Type B pancreatic cell (in vitro differentiated cells): ENCODE data around the gene FAT2. TPM values are rescaled to one million over a fixed set of nuclear protein-coding genes. Genes with fewer than 3 reads are reported as not detected.

ENCODE experiments used
- DNase-seq: peaks from one replicate; pipeline ENCODE4 v3.0.0; 2021; ENCODE audit warnings: mixed read lengths; ENCODE audit not compliant: unreplicated experiment; ENCODE audit errors: extremely low spot score
- H3K27ac Mint-ChIP-seq: 2 replicates; pipeline ENCODE4 v1.8.0; 2021; ENCODE audit warnings: mild to moderate bottlenecking, mixed read lengths
- H3K27me3 Mint-ChIP-seq: 2 replicates; pipeline ENCODE4 v1.8.0; 2021; ENCODE audit warnings: mixed read lengths
- H3K36me3 Mint-ChIP-seq: 2 replicates; pipeline ENCODE4 v1.8.0; 2021; ENCODE audit warnings: mixed read lengths
- H3K4me1 Mint-ChIP-seq: one replicate; pipeline ENCODE4 v1.8.0; 2021; ENCODE audit warnings: mixed read lengths; ENCODE audit not compliant: unreplicated experiment
- H3K4me3 Mint-ChIP-seq: 2 replicates; pipeline ENCODE4 v1.8.0; 2021; ENCODE audit warnings: mild to moderate bottlenecking, mixed read lengths
- H3K9me3 Mint-ChIP-seq: 2 replicates; pipeline ENCODE4 v1.8.0; 2021; ENCODE audit warnings: mixed read lengths
- total RNA-seq: library from RNA; stranded (reverse); gene quantifications from 2 replicates; pipeline ENCODE4 v1.2.1, GENCODE V29; 2021; ENCODE audit warnings: low replicate concordance
- TF ChIP-seq, protein P1 (sequence below): fragments of 200-600 bp; sonication (generic); conservative IDR thresholded peaks from 2 replicates; pipeline ENCODE4 v1.5.0; 2021; ENCODE audit warnings: antibody characterized with exemption, mild to moderate bottlenecking

The FAT2 gene
- total RNA-seq, 1 donor from 2014 or later: 0.80 TPM

DNA sequence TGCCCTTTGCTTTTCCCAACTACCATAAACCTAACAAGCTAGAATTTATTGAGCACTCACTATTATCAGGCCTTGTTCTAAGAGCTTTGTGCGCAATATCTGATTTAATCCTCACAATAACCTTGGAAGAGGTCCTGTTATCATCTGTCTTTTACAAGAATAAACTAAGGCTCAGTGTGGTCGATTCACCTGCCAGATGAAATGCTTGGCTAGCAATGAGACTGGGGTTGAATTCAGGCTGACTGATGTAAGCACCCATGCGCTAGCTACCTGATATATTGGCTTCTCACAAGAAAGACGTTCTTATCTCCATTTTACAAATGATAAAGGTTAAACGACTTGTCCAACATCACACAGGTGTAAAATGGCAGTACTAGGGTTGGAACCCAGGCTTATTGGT lies 37.4 kb downstream of the FAT2 start:
- H3K27me3 Mint-ChIP-seq: no peaks in the 10 kb centered on the region
- DNase-seq: no peak
- no peak overlapping the region for H3K27ac Mint-ChIP-seq
- H3K4me1 Mint-ChIP-seq: no peaks in the 10 kb centered on the region
- TF ChIP-seq, protein P1, sequence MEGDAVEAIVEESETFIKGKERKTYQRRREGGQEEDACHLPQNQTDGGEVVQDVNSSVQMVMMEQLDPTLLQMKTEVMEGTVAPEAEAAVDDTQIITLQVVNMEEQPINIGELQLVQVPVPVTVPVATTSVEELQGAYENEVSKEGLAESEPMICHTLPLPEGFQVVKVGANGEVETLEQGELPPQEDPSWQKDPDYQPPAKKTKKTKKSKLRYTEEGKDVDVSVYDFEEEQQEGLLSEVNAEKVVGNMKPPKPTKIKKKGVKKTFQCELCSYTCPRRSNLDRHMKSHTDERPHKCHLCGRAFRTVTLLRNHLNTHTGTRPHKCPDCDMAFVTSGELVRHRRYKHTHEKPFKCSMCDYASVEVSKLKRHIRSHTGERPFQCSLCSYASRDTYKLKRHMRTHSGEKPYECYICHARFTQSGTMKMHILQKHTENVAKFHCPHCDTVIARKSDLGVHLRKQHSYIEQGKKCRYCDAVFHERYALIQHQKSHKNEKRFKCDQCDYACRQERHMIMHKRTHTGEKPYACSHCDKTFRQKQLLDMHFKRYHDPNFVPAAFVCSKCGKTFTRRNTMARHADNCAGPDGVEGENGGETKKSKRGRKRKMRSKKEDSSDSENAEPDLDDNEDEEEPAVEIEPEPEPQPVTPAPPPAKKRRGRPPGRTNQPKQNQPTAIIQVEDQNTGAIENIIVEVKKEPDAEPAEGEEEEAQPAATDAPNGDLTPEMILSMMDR: no peak
- H3K36me3 Mint-ChIP-seq: no peaks in the 10 kb centered on the region
- no peak overlapping the region for H3K4me3 Mint-ChIP-seq
- H3K9me3 Mint-ChIP-seq: no peaks in the 10 kb centered on the region

GRCh38 chr5:151553130-151553670 lies 37.9 kb downstream of the FAT2 start:
- no peak overlapping the region for H3K27ac Mint-ChIP-seq
- no peak for DNase-seq
- H3K4me1 Mint-ChIP-seq: no peaks in the 10 kb centered on the region
- no peaks in the 10 kb centered on the region for H3K9me3 Mint-ChIP-seq
- no peaks in the 10 kb centered on the region for H3K27me3 Mint-ChIP-seq
- TF ChIP-seq, protein P1: no peak
- H3K4me3 Mint-ChIP-seq: no peak overlapping the region
- no peaks in the 10 kb centered on the region for H3K36me3 Mint-ChIP-seq

GRCh38 chr5:151551985-151552384 lies 39.1 kb downstream of the FAT2 start:
- DNase-seq: peak; percentile 29
- no peak overlapping the region for H3K27ac Mint-ChIP-seq
- TF ChIP-seq, protein P1: no peak
- H3K4me3 Mint-ChIP-seq: no peak overlapping the region
- H3K27me3 Mint-ChIP-seq: no peaks in the 10 kb centered on the region
- H3K9me3 Mint-ChIP-seq: no peaks in the 10 kb centered on the region
- no peaks in the 10 kb centered on the region for H3K4me1 Mint-ChIP-seq
- no peaks in the 10 kb centered on the region for H3K36me3 Mint-ChIP-seq

- Mint-ChIP-seq H3K4me3 (no peak overlapping the region), H3K9me3 (no peaks in the 10 kb centered on the region), H3K36me3 (no peaks in the 10 kb centered on the region), H3K27me3 (no peaks in the 10 kb centered on the region), H3K27ac (no peak overlapping the region), H3K4me1 (no peaks in the 10 kb centered on the region)
- no peak for DNase-seq
- TF ChIP-seq, protein P1: no peak
Observed at GRCh38 chr5:151550146-151550545, 41.0 kb downstream of the FAT2 start.

DNA sequence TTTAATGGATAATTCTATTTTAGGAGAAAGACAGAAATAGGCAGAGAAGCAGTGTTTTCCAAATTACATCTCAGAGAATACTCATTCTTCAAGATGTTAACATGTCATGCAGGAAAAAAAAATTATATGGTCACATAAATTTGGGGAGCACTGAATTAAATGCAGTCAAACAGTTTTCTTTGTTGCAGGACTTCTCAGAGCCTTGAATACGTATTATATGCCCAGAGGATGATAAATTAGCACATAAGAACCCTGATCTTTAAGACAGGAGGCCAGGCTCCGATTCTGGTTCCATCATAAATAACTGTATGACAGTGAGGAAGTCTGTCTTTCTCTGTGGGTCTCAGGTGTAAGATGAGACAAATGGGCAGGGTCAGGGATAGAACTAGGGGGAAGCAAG lies 41.4 kb downstream of the FAT2 start:
- no peaks in the 10 kb centered on the region for H3K9me3 Mint-ChIP-seq
- H3K4me3 Mint-ChIP-seq: no peak overlapping the region
- H3K36me3 Mint-ChIP-seq: no peaks in the 10 kb centered on the region
- H3K4me1 Mint-ChIP-seq: no peaks in the 10 kb centered on the region
- no peak overlapping the region for H3K27ac Mint-ChIP-seq
- TF ChIP-seq, protein P1: no peak
- no peaks in the 10 kb centered on the region for H3K27me3 Mint-ChIP-seq
- DNase-seq: no peak

GRCh38 chr5:151547364-151547763 lies 43.8 kb downstream of the FAT2 start:
- H3K9me3 Mint-ChIP-seq: no peaks in the 10 kb centered on the region
- no peak overlapping the region for H3K4me3 Mint-ChIP-seq
- no peaks in the 10 kb centered on the region for H3K36me3 Mint-ChIP-seq
- TF ChIP-seq, protein P1: no peak
- no peaks in the 10 kb centered on the region for H3K4me1 Mint-ChIP-seq
- no peak overlapping the region for H3K27ac Mint-ChIP-seq
- H3K27me3 Mint-ChIP-seq: no peaks in the 10 kb centered on the region
- no peak for DNase-seq
